ENCODE data around the gene CCDC146.
"Not testable (repeated sequence)": the region's sequence is repeated elsewhere in the genome, so short reads cannot be mapped to it uniquely, and the experiment has no call there.

The CCDC146 gene

GRCh38 chr7:77121860-77122681 lies at the start of gene CCDC146:
TSS of gene CCDC146 (plus strand) at chr7:77122615. CDS start at chr7:77167669, 45,054 bp downstream.
- peak; percentile 89 to 93 for DNase-seq (ENCODE audit: low read depth in 2 of 2)

DNA sequence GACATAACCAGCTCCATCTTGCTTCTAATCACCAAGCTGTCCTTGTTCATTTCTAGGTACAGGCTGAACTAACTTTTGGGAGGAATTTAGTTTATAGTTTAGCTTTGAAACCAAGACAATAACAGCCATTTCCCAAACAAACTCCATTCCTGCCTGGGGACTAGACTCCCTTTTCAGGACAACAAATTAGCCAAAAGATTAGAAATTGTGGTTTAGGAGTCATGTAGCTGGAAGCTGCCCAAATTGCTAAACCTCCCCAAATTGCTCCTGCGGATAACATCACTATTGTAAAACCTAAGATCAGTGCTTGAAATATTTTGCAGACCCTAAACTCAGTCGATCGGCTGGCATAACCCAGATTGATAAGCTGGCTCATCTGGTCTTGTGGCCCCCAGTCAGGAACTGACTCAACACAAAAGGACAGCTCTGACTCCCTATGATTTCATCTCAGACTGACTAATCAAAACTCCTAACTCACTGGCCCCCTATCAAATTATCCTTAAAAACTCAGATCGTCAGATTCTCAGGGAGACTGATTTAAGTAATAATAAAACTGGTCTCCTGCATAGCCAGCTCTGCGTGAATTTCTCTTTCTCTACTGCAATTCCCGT lies 47.5 kb upstream of the CCDC146 start:
- DNase-seq (ENCODE audit: low read depth in 2 of 2) = not testable (repeated sequence)

DNA sequence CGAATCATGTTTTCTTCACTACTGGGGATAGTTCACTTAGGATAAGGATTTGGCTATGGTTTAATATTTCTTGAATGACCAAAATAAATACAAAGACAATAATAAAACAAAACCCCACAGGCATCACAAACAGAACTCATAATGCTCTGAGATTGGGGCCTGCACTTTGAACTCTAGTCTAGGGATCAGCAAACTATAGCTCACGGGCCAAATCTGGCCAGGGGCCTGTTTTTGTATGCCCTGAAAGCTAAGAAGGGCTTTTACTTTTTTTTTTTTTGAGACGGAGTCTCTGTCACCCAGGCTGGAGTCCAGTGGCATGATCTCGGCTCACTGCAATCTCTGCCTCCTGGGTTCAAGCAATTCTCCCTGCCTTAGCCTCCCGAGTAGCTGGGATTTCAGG lies 45.4 kb upstream of the CCDC146 start:
- not testable (repeated sequence) for DNase-seq (ENCODE audit: low read depth in 2 of 2)

GRCh38 chr7:77079112-77079511 lies 43.3 kb upstream of the CCDC146 start:
- not testable (repeated sequence) for DNase-seq (ENCODE audit: low read depth in 2 of 2)

GRCh38 chr7:77079624-77080023 lies 42.8 kb upstream of the CCDC146 start:
- not testable (repeated sequence) for DNase-seq (ENCODE audit: low read depth in 2 of 2)

GRCh38 chr7:77080236-77080635 lies 42.2 kb upstream of the CCDC146 start:
- DNase-seq (ENCODE audit: low read depth in 2 of 2) = not testable (repeated sequence)

DNA sequence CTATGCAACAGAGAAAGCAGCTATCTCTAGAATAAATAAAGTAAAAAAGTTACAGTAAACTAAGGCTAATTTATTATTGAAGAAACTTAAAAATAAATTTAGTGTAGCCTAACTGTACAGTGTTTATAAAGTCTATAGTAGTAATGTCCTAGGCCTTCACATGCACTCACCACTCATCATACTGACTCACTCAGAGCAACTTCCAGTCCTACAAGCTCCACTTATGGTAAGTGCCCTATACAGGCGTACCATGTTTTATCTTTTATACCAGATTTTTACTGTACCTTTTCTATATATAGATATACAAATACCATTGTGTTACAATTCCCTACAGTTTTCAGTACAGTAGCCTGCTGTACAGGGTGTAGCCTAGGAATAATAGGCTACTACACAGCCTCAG lies 40.2 kb upstream of the CCDC146 start:
- not testable (repeated sequence) for DNase-seq (ENCODE audit: low read depth in 2 of 2)

GRCh38 chr7:77092301-77092700 lies 30.1 kb upstream of the CCDC146 start:
- DNase-seq (ENCODE audit: low read depth in 2 of 2) = not testable (repeated sequence)

DNA sequence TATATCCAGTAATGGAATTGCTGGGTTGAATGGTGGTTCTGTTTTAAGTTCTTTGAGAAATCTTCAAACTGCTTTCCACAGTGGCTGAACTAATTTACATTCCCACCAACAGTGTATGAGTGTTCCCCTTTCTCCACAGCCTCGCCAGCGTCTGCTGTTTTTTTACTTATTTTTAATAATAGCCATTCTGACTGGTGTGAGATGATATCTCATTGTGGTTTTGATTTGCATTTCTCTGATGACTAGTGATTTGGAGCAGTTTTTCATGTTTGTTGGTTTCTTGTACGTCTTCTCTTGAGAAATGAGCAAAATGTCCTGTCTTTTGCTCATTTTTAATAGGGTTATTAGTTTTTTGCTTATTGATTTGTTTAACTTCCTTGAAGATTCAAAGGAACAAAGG lies 21.9 kb upstream of the CCDC146 start:
- not testable (repeated sequence) for DNase-seq (ENCODE audit: low read depth in 2 of 2)

GRCh38 chr7:77101187-77101586 lies 21.2 kb upstream of the CCDC146 start:
- DNase-seq (ENCODE audit: low read depth in 2 of 2) = not testable (repeated sequence)

DNA sequence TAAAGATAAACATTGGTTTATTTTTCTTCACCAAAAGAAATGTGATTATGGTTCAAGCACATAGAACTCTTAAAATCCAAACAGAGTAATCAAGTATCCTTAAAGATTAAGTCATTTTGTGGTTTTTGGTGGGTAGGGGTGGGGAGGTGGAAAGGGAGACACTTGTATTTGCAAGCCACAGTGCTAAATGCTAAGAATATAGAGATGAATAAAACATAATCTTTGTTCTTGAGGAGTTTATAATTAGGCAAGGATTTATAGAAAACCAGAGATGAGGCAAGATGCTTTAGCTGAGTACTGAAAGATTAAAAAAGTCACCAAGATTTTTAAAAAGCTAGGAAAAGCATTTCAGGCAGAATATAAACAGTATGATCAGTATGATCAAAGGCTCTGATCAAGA lies 19.7 kb upstream of the CCDC146 start:
- DNase-seq (ENCODE audit: low read depth in 2 of 2) = not testable (repeated sequence)

DNA sequence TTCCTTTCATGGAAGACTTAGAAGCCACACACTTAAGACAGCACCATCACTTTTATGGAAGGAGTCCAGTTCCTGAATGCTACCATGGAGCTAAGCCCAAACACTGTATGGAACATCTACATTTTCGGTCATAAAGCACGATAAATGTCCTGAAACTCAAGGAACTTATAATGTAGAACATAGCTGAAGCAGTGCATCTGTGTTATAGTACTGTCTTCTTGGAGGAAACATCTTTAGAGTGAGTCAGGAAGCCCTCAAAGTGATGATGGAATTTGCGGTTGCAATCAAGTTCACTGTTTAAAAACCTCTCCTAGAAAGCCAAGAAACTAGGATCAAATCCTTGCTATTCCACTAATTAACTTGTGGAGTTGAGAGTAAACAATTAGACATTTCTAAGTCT lies 16.5 kb upstream of the CCDC146 start:
- not testable (repeated sequence) for DNase-seq (ENCODE audit: low read depth in 2 of 2)

DNA sequence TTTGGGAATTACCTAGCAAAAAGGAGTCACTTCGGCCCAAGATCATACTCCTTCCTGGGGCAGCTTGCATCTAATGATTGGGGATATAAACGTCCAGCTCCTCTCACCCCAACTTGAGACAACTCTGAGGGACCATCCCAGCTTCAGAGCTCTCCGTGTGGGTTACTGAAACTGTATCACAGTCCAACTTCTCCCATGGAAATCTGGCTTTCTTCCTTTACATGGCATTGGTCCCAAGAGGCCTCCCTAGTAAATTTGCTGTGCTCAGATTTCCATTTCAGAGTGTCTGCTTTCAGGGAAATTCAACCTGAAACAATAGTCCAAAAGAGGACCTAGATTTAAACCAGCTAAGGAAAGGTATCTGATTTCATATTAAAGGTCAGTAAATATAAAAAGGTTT lies 14.8 kb upstream of the CCDC146 start:
- not testable (repeated sequence) for DNase-seq (ENCODE audit: low read depth in 2 of 2)

DNA sequence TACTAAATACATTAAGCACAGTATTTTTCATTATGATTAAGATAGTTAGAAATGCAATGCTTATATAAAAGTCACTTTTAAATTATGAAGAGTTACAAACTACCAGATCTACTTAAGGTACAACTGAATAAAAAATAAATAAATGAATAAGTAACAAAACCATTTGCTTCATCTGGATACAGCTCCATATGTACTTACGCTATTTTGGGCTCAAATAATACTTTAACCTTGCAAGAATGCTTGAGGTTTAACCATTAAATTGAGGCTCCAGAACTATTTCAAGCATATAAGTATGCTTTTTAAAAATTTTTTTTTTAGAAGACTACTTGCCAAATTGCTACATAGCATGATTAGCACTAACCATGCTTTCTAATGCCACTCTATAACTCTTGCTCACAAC lies 14.1 kb upstream of the CCDC146 start:
- not testable (repeated sequence) for DNase-seq (ENCODE audit: low read depth in 2 of 2)

DNA sequence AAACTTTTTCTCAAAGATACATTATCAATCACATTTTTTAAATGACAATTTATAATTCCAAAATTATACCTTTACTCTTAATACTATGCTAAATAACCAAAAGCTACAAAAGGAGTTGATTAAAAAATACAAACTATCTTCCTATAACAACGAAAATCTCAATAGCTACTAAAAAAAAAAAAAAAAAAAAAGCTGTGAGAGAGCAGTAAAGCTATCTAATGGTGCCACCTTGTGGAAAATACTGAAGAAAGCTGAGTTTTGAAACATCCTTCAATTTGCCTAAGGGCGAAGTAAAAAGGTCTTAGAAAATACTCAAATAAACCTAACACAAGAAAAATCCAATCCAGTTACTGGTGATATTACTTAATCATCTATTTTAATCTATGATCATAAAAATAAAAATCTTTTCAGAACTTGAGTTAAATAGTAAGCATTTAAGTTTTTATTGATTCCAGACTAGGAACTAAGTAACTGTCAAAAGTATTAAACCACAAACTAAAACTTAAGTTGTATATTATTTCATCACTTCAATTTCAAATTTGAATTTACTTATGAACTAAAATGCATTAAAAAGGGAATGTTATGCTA lies 9.6 kb upstream of the CCDC146 start:
- DNase-seq (ENCODE audit: low read depth in 2 of 2) = not testable (repeated sequence)

DNA sequence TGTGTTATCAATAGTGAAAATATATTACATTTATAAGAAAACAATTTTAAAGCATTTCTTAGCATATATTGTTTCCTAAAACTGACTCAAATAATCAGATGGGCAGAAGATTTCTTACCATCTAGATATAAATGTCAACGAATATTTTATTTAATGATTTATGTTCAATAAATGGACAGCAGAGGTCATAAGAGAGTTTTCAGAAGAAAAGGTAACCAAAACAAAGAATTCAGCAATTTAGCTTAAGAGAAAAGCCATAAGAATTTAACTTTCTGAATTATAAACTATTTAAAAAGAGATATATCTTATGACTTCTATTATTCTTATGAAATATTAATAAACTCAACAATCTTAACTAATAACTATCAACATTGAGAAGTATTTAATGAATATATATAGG lies 3.1 kb downstream of the CCDC146 start:
- DNase-seq (ENCODE audit: low read depth in 2 of 2) = not testable (repeated sequence)

GRCh38 chr7:77127009-77127408 lies 4.6 kb downstream of the CCDC146 start:
- not testable (repeated sequence) for DNase-seq (ENCODE audit: low read depth in 2 of 2)

DNA sequence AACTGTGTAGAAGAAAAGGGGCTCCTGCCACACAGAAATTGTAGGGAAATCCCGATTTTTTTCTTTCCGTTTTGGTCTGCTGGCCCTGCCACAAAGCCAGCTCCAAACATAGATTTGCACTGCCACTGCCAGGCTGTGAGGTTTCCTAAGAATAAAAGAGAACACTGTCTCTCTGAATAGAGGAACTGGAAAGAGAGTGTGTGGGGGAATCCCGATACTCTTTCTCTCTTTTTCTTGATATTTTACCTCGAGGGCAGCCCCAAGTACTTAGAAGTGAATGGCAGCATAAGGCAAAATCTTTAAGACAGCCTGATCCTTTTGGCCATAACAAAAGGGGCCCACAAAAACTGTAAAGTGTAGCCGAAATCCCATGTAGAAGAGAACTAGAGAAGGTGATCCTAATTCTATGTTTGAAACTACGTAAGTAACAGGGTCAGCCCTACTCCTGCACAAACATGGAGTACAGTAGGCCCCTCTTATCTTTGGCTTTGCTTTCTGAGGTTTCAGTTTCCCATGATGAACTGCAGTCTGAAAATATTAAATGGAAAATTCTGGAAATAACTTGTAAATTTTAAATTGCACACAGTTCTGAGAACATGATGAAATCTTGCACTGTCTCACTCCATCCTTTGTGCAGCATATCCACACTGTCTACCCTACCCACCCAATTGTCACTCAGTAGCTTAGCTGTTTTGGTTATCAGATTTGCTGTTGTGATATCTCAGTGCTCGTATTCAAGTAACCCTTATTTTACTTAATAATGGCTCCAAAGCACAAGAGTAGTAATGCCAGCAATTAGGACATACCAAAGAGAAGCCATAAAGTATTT lies 6.4 kb downstream of the CCDC146 start:
- DNase-seq (ENCODE audit: low read depth in 2 of 2) = not testable (repeated sequence)

DNA sequence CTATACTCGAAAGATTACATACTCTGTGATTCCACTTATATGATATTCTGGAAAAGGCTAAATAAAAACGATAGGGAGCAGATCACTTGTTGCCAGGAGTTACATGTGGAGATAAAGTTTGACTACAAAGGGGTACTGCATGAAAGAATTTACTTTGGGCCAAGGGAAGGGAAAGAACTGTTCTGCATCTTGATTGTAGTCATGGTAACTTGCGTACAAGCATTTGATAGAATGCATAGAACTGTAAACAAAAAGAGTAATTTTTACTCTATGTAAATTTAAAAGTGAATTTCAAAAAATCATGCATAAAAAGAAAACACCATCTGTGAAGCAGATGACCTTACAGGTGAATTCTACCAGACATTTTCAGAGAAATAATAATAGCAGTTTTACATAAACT lies 9.4 kb downstream of the CCDC146 start:
- DNase-seq (ENCODE audit: low read depth in 2 of 2) = not testable (repeated sequence)

DNA sequence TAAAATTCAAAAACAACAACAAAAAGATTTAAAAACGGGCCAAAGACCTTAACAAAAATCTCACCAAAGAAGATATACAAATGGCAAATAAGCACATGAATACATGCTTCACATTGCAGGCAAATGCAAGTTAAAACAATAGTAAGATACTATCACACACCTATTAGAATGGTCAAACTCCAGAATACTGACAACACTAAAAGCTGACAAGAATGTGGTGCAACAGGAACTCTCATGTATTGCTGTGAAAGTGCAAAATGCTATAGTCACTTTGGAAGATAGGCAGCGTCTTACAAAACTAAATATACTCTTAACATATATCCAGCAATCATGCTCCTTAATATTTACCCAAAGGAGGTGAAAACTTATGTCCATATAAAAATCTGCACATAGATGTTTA lies 16.3 kb downstream of the CCDC146 start:
- not testable (repeated sequence) for DNase-seq (ENCODE audit: low read depth in 2 of 2)

DNA sequence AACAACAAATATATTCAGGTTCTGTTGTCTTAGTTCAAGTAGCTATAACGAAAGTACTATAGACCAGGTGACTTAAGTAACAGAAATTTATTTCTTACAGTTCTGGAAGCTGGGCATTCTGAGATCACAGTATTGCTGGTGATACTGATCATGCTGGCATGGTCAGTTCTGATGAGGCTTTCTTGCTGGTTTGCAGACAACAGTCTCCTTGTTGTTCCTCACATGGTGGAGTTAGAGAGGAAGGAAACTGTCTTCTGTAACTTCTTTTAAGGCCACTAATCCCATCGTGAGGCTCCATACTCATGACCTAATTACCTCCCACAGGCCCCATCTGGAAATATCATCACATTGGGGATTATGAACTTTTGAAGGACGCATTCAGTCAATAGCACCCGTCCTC lies 17.9 kb downstream of the CCDC146 start:
- DNase-seq (ENCODE audit: low read depth in 2 of 2) = not testable (repeated sequence)

GRCh38 chr7:77152232-77152631 lies 29.8 kb downstream of the CCDC146 start:
- DNase-seq (ENCODE audit: low read depth in 2 of 2) = not testable (repeated sequence)
